Uterus (tissue), 2 donors: ENCODE measurements around the gene NEDD4L.

Experiments
- CTCF ChIP-seq, 4 experiments: fragments of 200-600 bp in 2 of 4; fragments of 450-650 bp in 2 of 4; sonication (generic) in 2 of 4; IDR thresholded peaks; one replicate each; pipeline ENCODE4 v1.5.1; 2016 to 2019; ENCODE audit warnings: antibody characterized with exemption in 4 of 4, mild to moderate bottlenecking in 2 of 4, moderate library complexity in 1 of 4
- POLR2A ChIP-seq, 2 donors: fragments of 450-650 bp; IDR thresholded peaks; one replicate each; pipeline ENCODE4 v1.6.1; 2016; ENCODE audit warnings: antibody characterized with exemption in 2 of 2, mild to moderate bottlenecking in 1 of 2, moderate library complexity in 1 of 2

GRCh38 chr18:58194028-58194427 lies 150.0 kb downstream of the NEDD4L start:
- TF ChIP-seq CTCF (IDR thresholded peaks at IDR 0.05), result peak in 2 of 4 experiments; percentile 15 to 24
- TF ChIP-seq POLR2A (IDR thresholded peaks at IDR 0.05), result no peak
